Measurements from ENCODE around the gene CNOT6L. TPM values are rescaled to one million over a fixed set of nuclear protein-coding genes. Genes with fewer than 3 reads are reported as not detected.

Gene CNOT6L
- total and polyA plus RNA-seq, 3 donors from 2014 or later: 21.0 to 25.7 (median 23.1) TPM

DNA sequence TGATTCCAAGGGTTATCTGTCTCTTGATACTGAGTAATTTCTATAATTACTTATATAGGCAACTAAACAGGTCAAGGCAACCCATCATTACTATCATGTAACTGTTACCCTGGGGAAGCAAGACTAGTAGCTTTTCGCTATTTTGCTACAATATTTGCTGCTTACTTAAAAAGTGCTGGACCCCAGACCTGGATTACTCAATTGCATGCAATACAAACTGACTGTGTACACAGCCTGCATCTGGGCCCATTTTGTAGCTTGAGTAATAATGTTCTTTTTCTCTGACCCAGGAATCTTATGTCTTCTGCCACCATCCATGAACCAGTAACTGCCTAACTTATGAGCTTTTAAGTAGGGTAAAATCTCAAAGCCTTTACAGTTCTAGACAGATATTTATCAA, 53.4 kb downstream of the CNOT6L start:
- no peak for DNase-seq
- Histone ChIP-seq H3K4me1 (no peaks in the 10 kb centered on the region), H3K9me3 (no peaks in the 10 kb centered on the region), H3K4me3 (no peak overlapping the region), H3K27me3 (no peaks in the 10 kb centered on the region), H3K27ac (no peak overlapping the region), H3K36me3 (ENCODE audit: low read depth, missing control alignments) (no peaks in the 10 kb centered on the region)
- intact Hi-C loops (cut with DNase I; ENCODE audit: low total_unique reads): no loop called here
- TF ChIP-seq, protein P1, sequence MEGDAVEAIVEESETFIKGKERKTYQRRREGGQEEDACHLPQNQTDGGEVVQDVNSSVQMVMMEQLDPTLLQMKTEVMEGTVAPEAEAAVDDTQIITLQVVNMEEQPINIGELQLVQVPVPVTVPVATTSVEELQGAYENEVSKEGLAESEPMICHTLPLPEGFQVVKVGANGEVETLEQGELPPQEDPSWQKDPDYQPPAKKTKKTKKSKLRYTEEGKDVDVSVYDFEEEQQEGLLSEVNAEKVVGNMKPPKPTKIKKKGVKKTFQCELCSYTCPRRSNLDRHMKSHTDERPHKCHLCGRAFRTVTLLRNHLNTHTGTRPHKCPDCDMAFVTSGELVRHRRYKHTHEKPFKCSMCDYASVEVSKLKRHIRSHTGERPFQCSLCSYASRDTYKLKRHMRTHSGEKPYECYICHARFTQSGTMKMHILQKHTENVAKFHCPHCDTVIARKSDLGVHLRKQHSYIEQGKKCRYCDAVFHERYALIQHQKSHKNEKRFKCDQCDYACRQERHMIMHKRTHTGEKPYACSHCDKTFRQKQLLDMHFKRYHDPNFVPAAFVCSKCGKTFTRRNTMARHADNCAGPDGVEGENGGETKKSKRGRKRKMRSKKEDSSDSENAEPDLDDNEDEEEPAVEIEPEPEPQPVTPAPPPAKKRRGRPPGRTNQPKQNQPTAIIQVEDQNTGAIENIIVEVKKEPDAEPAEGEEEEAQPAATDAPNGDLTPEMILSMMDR (IDR thresholded peaks at IDR 0.05): no peak
- no peak for TF ChIP-seq POLR2A (IDR thresholded peaks at IDR 0.05)
- 92 to 93% methylated on average over 1 of the region's 1 CpG for WGBS, 2 donors

DNA sequence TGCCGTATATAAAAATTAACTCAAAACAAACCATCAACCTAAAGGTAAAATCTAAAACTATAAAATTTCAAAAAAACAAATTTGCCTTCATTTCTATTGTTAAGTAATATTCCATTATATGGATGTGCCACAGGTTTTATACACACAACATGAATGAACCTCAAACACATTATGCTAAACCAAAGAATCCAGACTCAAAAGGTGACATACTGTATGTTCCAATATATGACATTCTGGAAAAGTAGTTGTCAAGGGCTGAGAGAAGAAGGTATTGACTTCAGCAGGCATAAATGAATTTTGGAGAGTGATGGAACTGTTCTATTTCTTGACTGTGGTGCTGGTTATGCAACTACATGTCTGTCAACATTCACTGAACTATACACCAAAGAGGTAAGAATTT, 56.6 kb downstream of the CNOT6L start:
- DNase-seq: no peak
- Histone ChIP-seq H3K27me3 (no peaks in the 10 kb centered on the region), H3K9me3 (no peaks in the 10 kb centered on the region), H3K4me1 (no peaks in the 10 kb centered on the region), H3K4me3 (no peak overlapping the region), H3K27ac (no peak overlapping the region), H3K36me3 (ENCODE audit: low read depth, missing control alignments) (no peaks in the 10 kb centered on the region)
- intact Hi-C loops (cut with DNase I; ENCODE audit: low total_unique reads): no loop called here
- 90 to 100% methylated on average over 1 of the region's 1 CpG for WGBS, 2 donors
- no peak for TF ChIP-seq POLR2A (IDR thresholded peaks at IDR 0.05)
- TF ChIP-seq, protein P1 (IDR thresholded peaks at IDR 0.05): no peak

DNA sequence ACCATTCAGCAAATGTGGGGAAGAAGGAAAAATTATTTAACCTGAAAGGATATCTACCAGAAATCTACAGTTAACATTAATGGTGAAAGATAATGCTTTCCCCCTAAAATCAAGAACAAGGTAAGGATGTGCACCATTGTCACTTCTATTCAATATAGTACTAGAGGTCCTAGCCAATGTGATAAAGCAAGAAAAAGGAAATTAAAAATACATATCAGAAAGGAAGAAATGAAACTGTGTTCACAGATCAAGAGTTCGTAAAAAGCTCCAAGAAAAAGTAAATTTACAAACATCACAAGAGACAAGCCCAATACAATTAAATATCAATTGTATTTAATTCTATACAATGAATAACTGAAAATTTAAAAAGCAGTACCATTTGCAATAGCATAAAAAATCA, 57.6 kb downstream of the CNOT6L start:
- no peaks in the 10 kb centered on the region for H3K4me1 ChIP-seq
- no peak overlapping the region for H3K4me3 ChIP-seq
- DNase-seq: no peak
- WGBS, 2 donors: 92 to 100% methylated on average over 1 of the region's 1 CpG
- TF ChIP-seq, protein P1 (IDR thresholded peaks at IDR 0.05): no peak
- TF ChIP-seq POLR2A (IDR thresholded peaks at IDR 0.05): no peak
- intact Hi-C loops (cut with DNase I; ENCODE audit: low total_unique reads): no loop called here
- H3K9me3 ChIP-seq: no peaks in the 10 kb centered on the region
- no peak overlapping the region for H3K27ac ChIP-seq
- no peaks in the 10 kb centered on the region for H3K36me3 ChIP-seq (ENCODE audit: low read depth, missing control alignments)
- H3K27me3 ChIP-seq: no peaks in the 10 kb centered on the region

DNA sequence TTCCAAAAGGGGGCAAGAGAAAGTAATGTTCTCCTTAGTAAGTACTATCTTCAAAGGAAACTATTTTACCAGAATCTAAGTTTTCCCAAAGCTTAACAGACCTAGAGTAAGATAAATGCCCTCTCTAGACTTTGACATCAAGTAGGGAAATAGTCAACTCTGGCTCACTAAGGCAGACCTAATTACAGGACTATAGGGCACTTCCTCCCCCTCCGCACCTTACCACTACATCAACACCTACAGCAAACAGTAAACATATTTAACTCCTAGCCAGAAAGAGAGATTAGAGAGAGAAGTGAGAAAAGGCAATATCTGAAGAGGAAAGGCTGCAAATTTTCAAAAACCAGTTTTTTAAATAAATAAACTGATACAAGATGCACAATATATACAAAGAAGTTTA, 60.4 kb downstream of the CNOT6L start:
- no peaks in the 10 kb centered on the region for H3K4me1 ChIP-seq
- 90 to 93% methylated on average over 1 of the region's 1 CpG for WGBS, 2 donors
- no peaks in the 10 kb centered on the region for H3K27me3 ChIP-seq
- no peaks in the 10 kb centered on the region for H3K36me3 ChIP-seq (ENCODE audit: low read depth, missing control alignments)
- no peak overlapping the region for H3K27ac ChIP-seq
- no peak overlapping the region for H3K4me3 ChIP-seq
- H3K9me3 ChIP-seq: no peaks in the 10 kb centered on the region
- DNase-seq: no peak
- TF ChIP-seq POLR2A (IDR thresholded peaks at IDR 0.05): no peak
- TF ChIP-seq, protein P1 (IDR thresholded peaks at IDR 0.05): no peak
- intact Hi-C loops (cut with DNase I; ENCODE audit: low total_unique reads): no loop called here

DNA sequence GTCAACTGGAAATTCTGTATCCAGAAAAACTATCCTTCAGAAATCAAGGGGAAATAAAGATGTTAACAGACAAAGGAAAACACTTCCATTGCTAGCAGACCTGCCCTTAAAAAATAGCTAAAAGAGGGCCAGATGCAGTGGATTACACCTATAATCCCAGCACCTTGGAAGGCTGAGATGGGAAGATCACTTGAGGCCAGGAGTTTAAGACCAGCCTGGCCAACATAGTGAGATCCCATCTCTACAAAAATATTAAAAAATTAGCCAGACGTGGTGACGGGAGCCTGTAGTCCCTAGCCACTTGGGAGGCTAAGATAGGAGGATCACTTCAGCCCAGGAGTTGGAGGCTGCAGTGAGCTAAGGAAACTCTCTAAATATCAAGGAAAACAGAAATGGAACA, 67.4 kb downstream of the CNOT6L start:
- intact Hi-C loops (cut with DNase I; ENCODE audit: low total_unique reads): no loop called here
- Histone ChIP-seq H3K4me1 (no peaks in the 10 kb centered on the region), H3K27ac (no peak overlapping the region), H3K4me3 (no peak overlapping the region), H3K36me3 (ENCODE audit: low read depth, missing control alignments) (no peaks in the 10 kb centered on the region), H3K27me3 (no peaks in the 10 kb centered on the region), H3K9me3 (no peaks in the 10 kb centered on the region)
- WGBS, 2 donors: 93 to 98% methylated on average over 2 of the region's 2 CpGs
- TF ChIP-seq POLR2A (IDR thresholded peaks at IDR 0.05): no peak
- TF ChIP-seq, protein P1 (IDR thresholded peaks at IDR 0.05): no peak
- no peak for DNase-seq
